Mesendoderm (in vitro differentiated cells): ENCODE measurements around the gene TTC32.
"Not testable (repeated sequence)": the region's sequence is repeated elsewhere in the genome, so short reads cannot be mapped to it uniquely, and the experiment has no call there.

Experiments used
- DNase-seq: peaks from one replicate; pipeline ENCODE4 v3.0.0; 2013
- H2AK5ac ChIP-seq: 2 replicates; pipeline ENCODE4 v1.6.1; 2013; ENCODE audit warnings: low read length, inconsistent platforms
- H2BK120ac ChIP-seq: 2 replicates; pipeline ENCODE4 v1.6.1; 2013; ENCODE audit warnings: low read depth, mild to moderate bottlenecking, low read length, moderate library complexity, mixed read lengths
- H2BK15ac ChIP-seq: replicated peaks from 2 replicates; pipeline ENCODE4 v1.6.1; 2013; ENCODE audit warnings: low read depth, mild to moderate bottlenecking, moderate library complexity
- H2BK5ac ChIP-seq: 2 replicates; pipeline ENCODE4 v1.6.1; 2013; ENCODE audit warnings: low read length, inconsistent platforms
- H3K18ac ChIP-seq: 2 replicates; pipeline ENCODE4 v1.6.1; 2013; ENCODE audit warnings: mild to moderate bottlenecking, low read length, mixed read lengths
- H3K23ac ChIP-seq: one replicate; pipeline ENCODE4 v1.6.1; 2013; ENCODE audit warnings: low read length
- H3K27ac ChIP-seq: 2 replicates; pipeline ENCODE4 v1.5.1; 2013; ENCODE audit warnings: low read depth, mild to moderate bottlenecking, inconsistent platforms, low read length, moderate library complexity
- H3K27me3 ChIP-seq: 2 replicates; pipeline ENCODE4 v1.6.1; 2013; ENCODE audit warnings: low read length, control low read depth, mild to moderate bottlenecking, inconsistent platforms; ENCODE audit not compliant: insufficient read depth, poor library complexity
- H3K36me3 ChIP-seq: 2 replicates; pipeline ENCODE4 v1.6.1; 2013; ENCODE audit warnings: low read length, inconsistent platforms; ENCODE audit not compliant: control insufficient read depth, insufficient read depth
- H3K4ac ChIP-seq: one replicate; pipeline ENCODE4 v1.6.1; 2013; ENCODE audit warnings: low read depth, mild to moderate bottlenecking, low read length, moderate library complexity
- H3K4me1 ChIP-seq: 2 replicates; pipeline ENCODE4 v1.6.1; 2013; ENCODE audit warnings: low read depth, low read length, inconsistent platforms; ENCODE audit not compliant: control insufficient read depth
- H3K4me2 ChIP-seq: 2 replicates; pipeline ENCODE4 v1.6.1; 2013; ENCODE audit warnings: low read length
- H3K4me3 ChIP-seq: 2 replicates; pipeline ENCODE4 v1.5.1; 2013; ENCODE audit warnings: mild to moderate bottlenecking, low read length
- H3K56ac ChIP-seq: one replicate; pipeline ENCODE4 v1.6.1; 2013; ENCODE audit warnings: low read length
- H3K79me1 ChIP-seq: 2 replicates; pipeline ENCODE4 v1.6.1; 2013; ENCODE audit warnings: low read length, inconsistent platforms
- H3K79me2 ChIP-seq: 2 replicates; pipeline ENCODE4 v1.6.1; 2013; ENCODE audit warnings: mild to moderate bottlenecking, low read length; ENCODE audit not compliant: control insufficient read depth, insufficient read depth
- H3K9ac ChIP-seq: 2 replicates; pipeline ENCODE4 v1.6.1; 2013; ENCODE audit warnings: low read length, inconsistent platforms
- H4K5ac ChIP-seq: one replicate; pipeline ENCODE4 v1.6.1; 2013; ENCODE audit warnings: low read length
- H4K8ac ChIP-seq: one replicate; pipeline ENCODE4 v1.6.1; 2013; ENCODE audit warnings: low read depth, mild to moderate bottlenecking, control low read depth, low read length, moderate library complexity
- WGBS: extraction: QIAGEN DNeasy Blood & Tissue Kit; methylation state at CpG from one replicate; pipeline ENCODE4 v1.1.7; 2013; ENCODE audit warnings: low lambda C conversion rate, missing lambda C conversion rate; ENCODE audit not compliant: insufficient coverage; ENCODE audit errors: extremely low coverage; 5-methylcytosine and 5-hydroxymethylcytosine counted together

Gene TTC32

DNA sequence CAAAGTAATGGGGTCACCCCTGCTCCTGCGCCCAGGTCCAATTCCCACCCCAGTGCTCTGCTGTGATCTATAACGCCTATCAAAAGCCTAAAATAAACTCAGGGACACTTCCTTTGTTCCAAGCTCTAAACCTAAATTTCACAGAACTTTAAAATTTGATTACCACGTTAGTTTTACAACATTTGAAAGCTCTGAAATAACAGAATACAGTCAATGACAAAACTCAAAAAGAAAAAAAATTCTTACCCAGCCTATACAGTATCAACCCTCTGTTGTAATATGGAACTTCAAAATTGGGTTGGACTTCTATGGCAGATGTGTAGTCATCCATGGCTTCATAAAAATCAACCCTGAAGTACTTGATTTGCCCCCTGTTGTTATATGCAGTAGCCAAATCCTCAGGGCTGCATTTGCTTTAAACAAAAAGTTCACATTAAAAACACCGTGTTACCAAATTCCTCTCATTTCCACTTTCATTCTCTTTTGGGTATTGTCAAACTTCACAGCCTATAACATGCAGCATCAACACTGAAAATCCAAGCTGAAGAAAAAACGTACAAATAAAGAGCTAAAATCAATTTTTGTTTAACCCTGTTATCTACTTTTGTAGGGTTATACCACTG lies 4.0 kb downstream of the TTC32 start:
- Histone ChIP-seq H2BK5ac (no peak overlapping the region), H2AK5ac (no peak overlapping the region), H3K4ac (no peak overlapping the region), H3K4me2 (no peak overlapping the region), H3K4me3 (no peak overlapping the region), H3K23ac (no peak overlapping the region), H3K18ac (no peak overlapping the region), H3K79me2 (peaks cover 7% of the 10 kb centered on the region), H3K27me3 (no peaks in the 10 kb centered on the region), H4K8ac (no peak overlapping the region), H4K5ac (no peak overlapping the region), H3K27ac (no peak overlapping the region), H2BK15ac (no peak overlapping the region), H3K4me1 (no peaks in the 10 kb centered on the region), H3K79me1 (peaks cover 8% of the 10 kb centered on the region), H3K56ac (no peak overlapping the region), H2BK120ac (no peak overlapping the region), H3K9ac (no peak overlapping the region), H3K36me3 (no peaks in the 10 kb centered on the region)
- DNase-seq: no peak
- WGBS: no CpG with 5 or more reads among the region's 5 CpGs

DNA sequence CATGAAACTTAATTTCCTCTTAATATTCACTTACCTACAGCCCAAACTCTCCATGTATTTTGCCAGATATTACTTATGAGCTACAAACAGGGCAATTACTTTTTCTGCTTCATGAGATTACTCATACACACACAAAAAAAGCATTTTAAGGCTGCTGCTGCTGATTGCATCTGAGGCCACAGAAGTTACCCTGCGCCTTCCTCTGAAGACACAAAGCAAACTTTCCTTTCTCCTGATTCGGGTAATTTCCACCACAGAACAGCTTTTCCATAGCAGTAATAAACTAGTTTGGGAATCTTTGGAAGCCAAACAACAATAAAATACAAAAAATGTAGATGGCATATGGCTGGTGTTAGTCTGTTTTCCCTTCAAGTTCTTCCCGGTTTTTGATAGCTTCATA lies 6.2 kb downstream of the TTC32 start:
- Histone ChIP-seq H3K4ac (no peak overlapping the region), H3K79me1 (peaks cover 8% of the 10 kb centered on the region), H3K4me3 (no peak overlapping the region), H4K5ac (no peak overlapping the region), H3K56ac (no peak overlapping the region), H3K27ac (no peak overlapping the region), H3K27me3 (no peaks in the 10 kb centered on the region), H4K8ac (no peak overlapping the region), H3K36me3 (no peaks in the 10 kb centered on the region), H2BK5ac (no peak overlapping the region), H2BK15ac (no peak overlapping the region), H3K18ac (no peak overlapping the region), H3K4me1 (no peaks in the 10 kb centered on the region), H2AK5ac (no peak overlapping the region), H3K9ac (no peak overlapping the region), H3K4me2 (no peak overlapping the region), H2BK120ac (no peak overlapping the region), H3K79me2 (peaks cover 7% of the 10 kb centered on the region), H3K23ac (no peak overlapping the region)
- no CpG with 5 or more reads among the region's 3 CpGs for WGBS
- no peak for DNase-seq

DNA sequence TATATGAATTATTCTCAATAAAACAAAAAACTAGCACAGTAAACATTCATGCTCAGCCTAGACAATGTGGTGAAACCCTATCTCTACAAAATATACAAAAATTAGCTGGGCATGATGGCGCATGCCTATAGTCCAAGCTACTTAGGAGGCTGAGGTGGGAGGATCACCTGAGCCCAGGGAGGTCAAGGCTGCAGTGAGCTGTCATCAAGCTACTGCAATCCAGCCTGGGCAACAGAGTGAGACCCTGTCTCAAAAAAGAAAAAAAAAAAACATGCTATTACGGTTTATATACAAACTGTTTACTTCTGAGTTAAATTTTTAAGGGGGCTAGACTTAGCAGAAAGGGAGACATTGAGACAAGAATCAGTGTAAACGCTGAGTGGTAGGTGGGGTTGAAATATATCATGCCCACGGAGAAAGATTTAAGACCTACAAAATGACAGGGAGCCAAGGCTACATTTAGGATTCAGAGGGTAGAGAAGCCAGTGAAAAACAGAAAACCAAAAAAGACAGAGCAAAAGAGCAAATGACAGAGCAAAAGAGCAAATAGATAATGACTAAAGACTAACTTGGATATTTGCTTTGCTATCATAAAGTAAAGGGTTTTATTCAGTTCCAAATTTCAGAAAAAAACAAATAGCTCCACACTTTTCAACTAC lies 7.5 kb downstream of the TTC32 start:
- Histone ChIP-seq H3K27me3 (no peaks in the 10 kb centered on the region), H4K5ac (no peak overlapping the region), H2AK5ac (no peak overlapping the region), H3K9ac (no peak overlapping the region), H3K23ac (no peak overlapping the region), H2BK15ac (no peak overlapping the region), H3K79me1 (peaks cover 6% of the 10 kb centered on the region), H2BK120ac (no peak overlapping the region), H3K4me3 (no peak overlapping the region), H3K27ac (no peak overlapping the region), H3K4ac (no peak overlapping the region), H3K4me1 (no peaks in the 10 kb centered on the region), H3K79me2 (peaks cover 4% of the 10 kb centered on the region), H3K56ac (no peak overlapping the region), H3K4me2 (no peak overlapping the region), H3K18ac (no peak overlapping the region), H4K8ac (no peak overlapping the region), H3K36me3 (no peaks in the 10 kb centered on the region), H2BK5ac (no peak overlapping the region)
- no peak for DNase-seq
- WGBS: no CpG with 5 or more reads among the region's 4 CpGs

DNA sequence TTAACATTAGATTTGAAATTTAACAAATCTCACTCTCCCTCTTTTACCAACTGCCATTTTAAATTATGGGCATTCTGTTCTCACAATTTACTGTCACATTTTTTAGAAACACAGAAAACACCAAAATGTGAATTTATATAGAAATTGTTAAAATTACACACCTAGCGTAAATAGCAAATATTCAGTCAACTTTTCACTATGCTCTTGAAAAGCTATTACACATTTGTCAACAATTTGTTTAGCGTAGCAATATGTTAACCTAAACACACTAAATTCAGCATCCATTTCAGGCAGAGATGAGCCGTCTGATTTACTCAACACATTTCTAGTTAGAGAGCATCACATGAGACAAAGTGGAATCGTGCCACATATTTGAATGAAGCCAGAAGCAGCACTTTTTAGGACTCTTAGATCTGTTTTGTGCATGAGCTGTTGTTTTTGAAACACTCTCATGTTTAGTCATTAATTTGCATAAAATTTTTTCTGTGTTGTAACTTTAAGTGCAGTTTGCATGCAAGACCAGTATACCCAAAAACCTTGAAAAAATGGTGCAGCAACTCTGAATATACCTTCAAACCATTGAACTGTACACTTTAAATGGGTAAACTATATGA lies 8.2 kb downstream of the TTC32 start:
- WGBS: no CpG with 5 or more reads among the region's 4 CpGs
- H4K5ac ChIP-seq: no peak overlapping the region

DNA sequence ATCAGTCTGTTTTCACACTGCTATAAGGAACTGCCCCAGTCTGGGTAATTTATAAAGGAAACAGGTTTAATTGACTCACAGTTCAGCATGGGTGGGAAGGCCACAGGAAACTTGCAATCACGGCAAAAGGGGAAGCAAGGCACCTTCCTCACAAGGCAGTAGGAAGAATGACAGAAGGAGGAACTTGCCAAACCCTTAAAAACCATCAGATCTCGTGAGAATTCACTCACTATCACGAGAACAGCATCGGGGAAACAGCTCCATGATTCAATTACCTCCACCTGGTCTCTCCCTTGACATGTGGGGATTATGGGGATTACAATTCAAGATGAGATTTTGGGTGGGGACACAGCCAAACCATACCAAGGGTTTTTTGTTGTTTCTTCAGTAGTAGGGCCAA lies 9.8 kb downstream of the TTC32 start:
- H3K36me3 ChIP-seq, H3K79me1 ChIP-seq, H3K23ac ChIP-seq, H3K4me3 ChIP-seq, H3K79me2 ChIP-seq, H3K4ac ChIP-seq, H3K18ac ChIP-seq, H3K4me2 ChIP-seq, H2BK120ac ChIP-seq, H3K56ac ChIP-seq, H3K4me1 ChIP-seq, H3K9ac ChIP-seq, H2AK5ac ChIP-seq, H4K5ac ChIP-seq, H2BK15ac ChIP-seq, H4K8ac ChIP-seq, H3K27ac ChIP-seq, H2BK5ac ChIP-seq, H3K27me3 ChIP-seq: not testable (repeated sequence)
- peak; percentile 24 for DNase-seq
- WGBS: no CpG with 5 or more reads among the region's 4 CpGs

More for the DNA sequence above, 8.2 kb downstream of the TTC32 start:
- Histone ChIP-seq H3K9ac (no peak overlapping the region), H3K4me3 (no peak overlapping the region), H3K36me3 (no peaks in the 10 kb centered on the region), H3K4ac (no peak overlapping the region), H2BK120ac (no peak overlapping the region), H3K79me1 (peaks cover 3% of the 10 kb centered on the region), H2AK5ac (no peak overlapping the region), H2BK15ac (no peak overlapping the region), H3K23ac (no peak overlapping the region), H3K56ac (no peak overlapping the region), H2BK5ac (no peak overlapping the region), H3K27me3 (no peaks in the 10 kb centered on the region), H3K27ac (no peak overlapping the region), H3K4me1 (no peaks in the 10 kb centered on the region), H4K8ac (no peak overlapping the region), H3K4me2 (no peak overlapping the region), H3K79me2 (peaks cover 2% of the 10 kb centered on the region), H3K18ac (no peak overlapping the region)
- no peak for DNase-seq
